ENCODE data around the gene WIZ. TPM values are rescaled to one million over a fixed set of nuclear protein-coding genes. Genes with fewer than 3 reads are reported as not detected.

WIZ gene
- total and polyA plus RNA-seq, 10 of the 15 experiments (the other 5 are each of a cell fraction or from before 2014, with no cell fraction given) = 0.10 to 26.7 (median 2.7) TPM

- TF ChIP-seq SMAD1 (IDR thresholded peaks at IDR 0.05; ENCODE audit: low read depth, partially characterized antibody) = no peak
- TF ChIP-seq KLF5 (IDR thresholded peaks at IDR 0.05; ENCODE audit: partially characterized antibody) = no peak
- no peak for TF ChIP-seq MXI1 (IDR thresholded peaks at IDR 0.05; ENCODE audit: low read depth, low read length)
- TF ChIP-seq CREM (IDR thresholded peaks at IDR 0.05; ENCODE audit: low read depth) = no peak
- TF ChIP-seq LARP7 (IDR thresholded peaks at IDR 0.05) = no peak
- TF ChIP-seq CTCF (IDR thresholded peaks at IDR 0.05 in 2 of 3, conservative IDR thresholded peaks at IDR 0.05 in 1 of 3; ENCODE audit: control insufficient read depth in 2 of 3, extremely low read depth in 1 of 3, insufficient read depth in 1 of 3, low read depth in 3 of 3, low read length in 3 of 3) = no peak
- TF ChIP-seq SREBF1 (IDR thresholded peaks at IDR 0.05; ENCODE audit: low read length) = no peak
- Histone ChIP-seq H3K36me3 (ENCODE audit: control insufficient read depth in 2 of 2, insufficient read depth in 2 of 2, low read length in 1 of 2) (peaks cover 14 to 46% of the 10 kb centered on the region in 2 experiments), H2AFZ (ENCODE audit: control insufficient read depth, low read depth, low read length) (no peak overlapping the region), H3K4me2 (ENCODE audit: control insufficient read depth, insufficient read depth) (no peak overlapping the region), H4K20me1 (ENCODE audit: control insufficient read depth, insufficient read depth) (no peaks in the 10 kb centered on the region), H3K4me1 (ENCODE audit: control insufficient read depth, insufficient read depth, low read length) (no peaks in the 10 kb centered on the region), H3K9ac (ENCODE audit: control insufficient read depth, insufficient read depth, low read length) (no peak overlapping the region), H3K27me3 (replicated peaks in 1 of 2; ENCODE audit: control insufficient read depth in 2 of 2, insufficient read depth in 2 of 2, low read length in 1 of 2) (no peaks in the 10 kb centered on the region), H3K4me3 (no peak overlapping the region), H3K79me2 (ENCODE audit: control insufficient read depth, insufficient read depth, low read length) (peaks cover 9% of the 10 kb centered on the region), H3K9me3 (replicated peaks; ENCODE audit: control insufficient read depth, insufficient read depth, low read length) (no peaks in the 10 kb centered on the region; the same call in 2 of the 3 replicates), H3K27ac (ENCODE audit: control insufficient read depth, insufficient read depth) (no peak overlapping the region)
- FAIRE-seq (no peak), DNase-seq (ENCODE audit: low read depth, low spot score) (no peak), ATAC-seq (no peak)
- CTCF ChIA-PET = no interaction called here
- intact Hi-C loops (cut with micrococcal nuclease; ENCODE audit: unreplicated experiment) = no loop called here
- no TSS peak for BruUV-seq (replicated peaks)
- POLR2A ChIA-PET = no interaction called here
- 93% methylated on average over 26 of the region's 36 CpGs for WGBS (ENCODE audit: insufficient coverage, insufficient replicate concordance, low lambda C conversion rate, missing lambda C conversion rate)
- RAD21 ChIA-PET (ENCODE audit: unreplicated experiment) = no interaction called here
- SMC1A ChIA-PET (ENCODE audit: uncharacterized antibody, unreplicated experiment) = no interaction called here
- in situ Hi-C loops (cut with MboI) = loop anchor here (5.0 kb wide), 1 partner anchor 132 kb away; no protein-coding TSS in a partner anchor
These were observed 24.3 kb downstream of the WIZ start for GRCh38 chr19:15425321-15425950.
